ENCODE measurements around the gene SERPINA5.

GRCh38 chr14:94638339-94638738 lies 57.1 kb downstream of the SERPINA5 start:
- no peak for TF ChIP-seq EZH2phosphoT487 (IDR thresholded peaks at IDR 0.05; ENCODE audit: borderline replicate concordance)
- TF ChIP-seq, protein P1, sequence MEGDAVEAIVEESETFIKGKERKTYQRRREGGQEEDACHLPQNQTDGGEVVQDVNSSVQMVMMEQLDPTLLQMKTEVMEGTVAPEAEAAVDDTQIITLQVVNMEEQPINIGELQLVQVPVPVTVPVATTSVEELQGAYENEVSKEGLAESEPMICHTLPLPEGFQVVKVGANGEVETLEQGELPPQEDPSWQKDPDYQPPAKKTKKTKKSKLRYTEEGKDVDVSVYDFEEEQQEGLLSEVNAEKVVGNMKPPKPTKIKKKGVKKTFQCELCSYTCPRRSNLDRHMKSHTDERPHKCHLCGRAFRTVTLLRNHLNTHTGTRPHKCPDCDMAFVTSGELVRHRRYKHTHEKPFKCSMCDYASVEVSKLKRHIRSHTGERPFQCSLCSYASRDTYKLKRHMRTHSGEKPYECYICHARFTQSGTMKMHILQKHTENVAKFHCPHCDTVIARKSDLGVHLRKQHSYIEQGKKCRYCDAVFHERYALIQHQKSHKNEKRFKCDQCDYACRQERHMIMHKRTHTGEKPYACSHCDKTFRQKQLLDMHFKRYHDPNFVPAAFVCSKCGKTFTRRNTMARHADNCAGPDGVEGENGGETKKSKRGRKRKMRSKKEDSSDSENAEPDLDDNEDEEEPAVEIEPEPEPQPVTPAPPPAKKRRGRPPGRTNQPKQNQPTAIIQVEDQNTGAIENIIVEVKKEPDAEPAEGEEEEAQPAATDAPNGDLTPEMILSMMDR (IDR thresholded peaks at IDR 0.05 in 2 of 3, conservative IDR thresholded peaks at IDR 0.05 in 1 of 3; ENCODE audit: borderline replicate concordance in 1 of 3, insufficient read depth in 1 of 3, low read depth in 2 of 3, low read length in 2 of 3): no peak
- no peak for TF ChIP-seq POLR2AphosphoS5 (IDR thresholded peaks at IDR 0.05; ENCODE audit: low read depth, low read length)
- no peak for TF ChIP-seq YY1 (IDR thresholded peaks at IDR 0.05; ENCODE audit: extremely low read depth, insufficient replicate concordance, low read depth, low read length)
- TF ChIP-seq POLR2A (IDR thresholded peaks at IDR 0.05; ENCODE audit: borderline replicate concordance, extremely low read depth, insufficient read depth, insufficient read length): no peak
- no peak for TF ChIP-seq ZNF274 (IDR thresholded peaks at IDR 0.05; ENCODE audit: low read depth, low read length)
- no peak for TF ChIP-seq RAD21 (IDR thresholded peaks at IDR 0.05; ENCODE audit: low read depth)
- no peak for TF ChIP-seq TCF7L2 (IDR thresholded peaks at IDR 0.05; ENCODE audit: borderline replicate concordance, extremely low read depth, insufficient read depth, insufficient read length)
- TF ChIP-seq REST (IDR thresholded peaks at IDR 0.05; ENCODE audit: low read depth): no peak
- TF ChIP-seq, protein P2, sequence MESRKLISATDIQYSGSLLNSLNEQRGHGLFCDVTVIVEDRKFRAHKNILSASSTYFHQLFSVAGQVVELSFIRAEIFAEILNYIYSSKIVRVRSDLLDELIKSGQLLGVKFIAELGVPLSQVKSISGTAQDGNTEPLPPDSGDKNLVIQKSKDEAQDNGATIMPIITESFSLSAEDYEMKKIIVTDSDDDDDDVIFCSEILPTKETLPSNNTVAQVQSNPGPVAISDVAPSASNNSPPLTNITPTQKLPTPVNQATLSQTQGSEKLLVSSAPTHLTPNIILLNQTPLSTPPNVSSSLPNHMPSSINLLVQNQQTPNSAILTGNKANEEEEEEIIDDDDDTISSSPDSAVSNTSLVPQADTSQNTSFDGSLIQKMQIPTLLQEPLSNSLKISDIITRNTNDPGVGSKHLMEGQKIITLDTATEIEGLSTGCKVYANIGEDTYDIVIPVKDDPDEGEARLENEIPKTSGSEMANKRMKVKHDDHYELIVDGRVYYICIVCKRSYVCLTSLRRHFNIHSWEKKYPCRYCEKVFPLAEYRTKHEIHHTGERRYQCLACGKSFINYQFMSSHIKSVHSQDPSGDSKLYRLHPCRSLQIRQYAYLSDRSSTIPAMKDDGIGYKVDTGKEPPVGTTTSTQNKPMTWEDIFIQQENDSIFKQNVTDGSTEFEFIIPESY (IDR thresholded peaks at IDR 0.05; ENCODE audit: extremely low read depth, insufficient replicate concordance, low read length): no peak
